OCI-LY7 (cell line): ENCODE data around the gene PCNA. TPM values are rescaled to one million over a fixed set of nuclear protein-coding genes. Genes with fewer than 3 reads are reported as not detected.

Source experiments
- BruUV-seq: library from RNA; stranded (reverse); fragments of 400-500 nt; replicated peaks from 2 replicates; lab custom pipeline; 2021; lab: Mats Ljungman, UMichigan
- CTCF ChIA-PET: fragments of 300-600 bp; sonication (Branson Sonifier 250); formaldehyde crosslinking; loops from one replicate; lab custom pipeline; 2022; ENCODE audit warnings: antibody characterized with exemption; ENCODE audit not compliant: unreplicated experiment; lab: Charles Lee
- POLR2A ChIA-PET: fragments of 300-600 bp; sonication (Branson Sonifier 250); formaldehyde crosslinking; loops from one replicate; lab custom pipeline; 2022; ENCODE audit warnings: antibody characterized with exemption; lab: Charles Lee
- DNase-seq: peaks from one replicate; pipeline ENCODE4 v3.0.0-alpha.2; 2015; ENCODE audit warnings: low spot score
- H2AFZ ChIP-seq: fragments of 200-600 bp; sonication (generic), shearing (Covaris generic); 2 replicates; pipeline ENCODE4 v1.6.1; 2014; ENCODE audit warnings: mild to moderate bottlenecking, antibody characterized with exemption, low read length, moderate library complexity
- H3K27ac ChIP-seq: fragments of 200-600 bp; sonication (generic); 2 replicates; pipeline ENCODE4 v1.5.1; 2014; ENCODE audit warnings: mixed run types, low read depth, mild to moderate bottlenecking, moderate library complexity, low read length, inconsistent platforms; ENCODE audit not compliant: poor library complexity, severe bottlenecking
- H3K36me3 ChIP-seq: fragments of 200-600 bp; sonication (generic); 2 replicates; pipeline ENCODE4 v1.6.1; 2014; ENCODE audit warnings: mild to moderate bottlenecking, antibody characterized with exemption, low read length, moderate library complexity, mixed read lengths; ENCODE audit not compliant: insufficient read depth
- H3K4me1 ChIP-seq: fragments of 200-600 bp; sonication (generic); 2 replicates; pipeline ENCODE4 v1.5.1; 2014; ENCODE audit warnings: mild to moderate bottlenecking, low read length; ENCODE audit not compliant: insufficient read depth, poor library complexity, severe bottlenecking
- H3K4me2 ChIP-seq: fragments of 200-600 bp; sonication (generic); 2 replicates; pipeline ENCODE4 v1.6.1; 2014; ENCODE audit warnings: mild to moderate bottlenecking, low read length
- H3K4me3 ChIP-seq: fragments of 200-600 bp; sonication (generic); 2 replicates; pipeline ENCODE4 v1.5.1; 2014; ENCODE audit warnings: mild to moderate bottlenecking, low read depth, low read length; ENCODE audit not compliant: poor library complexity, severe bottlenecking
- H3K79me2 ChIP-seq: fragments of 200-600 bp; sonication (generic); 2 replicates; pipeline ENCODE4 v1.6.1; 2016; ENCODE audit warnings: low read depth, mild to moderate bottlenecking, low read length, moderate library complexity, mixed read lengths; ENCODE audit not compliant: insufficient read depth
- H3K9me2 ChIP-seq: fragments of 200-600 bp; sonication (generic); 2 replicates; pipeline ENCODE4 v1.6.1; 2016; ENCODE audit warnings: mild to moderate bottlenecking, low read length, mixed read lengths; ENCODE audit not compliant: insufficient read depth
- H3K9me3 ChIP-seq: fragments of 200-600 bp; sonication (generic); 2 replicates; pipeline ENCODE4 v1.6.1; 2014; ENCODE audit warnings: mild to moderate bottlenecking, mixed run types, low read length, mixed read lengths
- H4K20me1 ChIP-seq: fragments of 200-600 bp; sonication (generic); 2 replicates; pipeline ENCODE4 v1.6.1; 2014; ENCODE audit warnings: mild to moderate bottlenecking, antibody characterized with exemption, low read length, moderate library complexity, mixed read lengths; ENCODE audit not compliant: insufficient read depth
- EZH2phosphoT487 ChIP-seq: fragments of 200-600 bp; sonication (generic); IDR thresholded peaks from 2 replicates; pipeline ENCODE4 v1.6.1; 2018; ENCODE audit warnings: low read depth, borderline replicate concordance, mild to moderate bottlenecking, mixed run types, antibody characterized with exemption, low read length, moderate library complexity, mixed read lengths
- intact Hi-C: fragments of 100-400 bp; cut with micrococcal nuclease; formaldehyde crosslinking; loops from one replicate; pipeline ENCODE4 v1.10.0; 2022; ENCODE audit not compliant: unreplicated experiment
- total RNA-seq, 2 experiments: library from RNA; depleted of rRNA in 1 of 2; stranded (reverse); fragments of >200 nt in 1 of 2; shearing (Covaris generic) in 1 of 2; gene quantifications; 2 replicates each; pipeline ENCODE4 v1.2.3, GENCODE V29; 2014 to 2022
- TF ChIP-seq, protein P1 (sequence below): fragments of 200-600 bp; sonication (generic); conservative IDR thresholded peaks from 2 replicates; pipeline ENCODE4 v1.5.1; 2014; ENCODE audit warnings: mild to moderate bottlenecking, antibody characterized with exemption, low read length, moderate library complexity, mixed read lengths

PCNA gene
- total RNA-seq, 2 experiments from 2014 or later = 470 to 567 TPM

GRCh38 chr20:5155404-5155803 lies 35.6 kb upstream of the PCNA start:
- TF ChIP-seq, protein P1, sequence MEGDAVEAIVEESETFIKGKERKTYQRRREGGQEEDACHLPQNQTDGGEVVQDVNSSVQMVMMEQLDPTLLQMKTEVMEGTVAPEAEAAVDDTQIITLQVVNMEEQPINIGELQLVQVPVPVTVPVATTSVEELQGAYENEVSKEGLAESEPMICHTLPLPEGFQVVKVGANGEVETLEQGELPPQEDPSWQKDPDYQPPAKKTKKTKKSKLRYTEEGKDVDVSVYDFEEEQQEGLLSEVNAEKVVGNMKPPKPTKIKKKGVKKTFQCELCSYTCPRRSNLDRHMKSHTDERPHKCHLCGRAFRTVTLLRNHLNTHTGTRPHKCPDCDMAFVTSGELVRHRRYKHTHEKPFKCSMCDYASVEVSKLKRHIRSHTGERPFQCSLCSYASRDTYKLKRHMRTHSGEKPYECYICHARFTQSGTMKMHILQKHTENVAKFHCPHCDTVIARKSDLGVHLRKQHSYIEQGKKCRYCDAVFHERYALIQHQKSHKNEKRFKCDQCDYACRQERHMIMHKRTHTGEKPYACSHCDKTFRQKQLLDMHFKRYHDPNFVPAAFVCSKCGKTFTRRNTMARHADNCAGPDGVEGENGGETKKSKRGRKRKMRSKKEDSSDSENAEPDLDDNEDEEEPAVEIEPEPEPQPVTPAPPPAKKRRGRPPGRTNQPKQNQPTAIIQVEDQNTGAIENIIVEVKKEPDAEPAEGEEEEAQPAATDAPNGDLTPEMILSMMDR = no peak
- no peak for TF ChIP-seq EZH2phosphoT487
- BruUV-seq = no TSS peak
- intact Hi-C loops = no loop called here
- H3K27ac ChIP-seq = no peak overlapping the region
- H3K9me3 ChIP-seq = no peaks in the 10 kb centered on the region
- H3K9me2 ChIP-seq = no peaks in the 10 kb centered on the region
- no peak overlapping the region for H2AFZ ChIP-seq
- H3K4me2 ChIP-seq = no peak overlapping the region
- no peak for DNase-seq
- no peak overlapping the region for H3K4me3 ChIP-seq
- ChIA-PET CTCF (no interaction called here), POLR2A (interaction anchor here (0.9 to 1.5 kb wide), 5 partner anchors 11 to 38 kb away, joined by 3 to 5 read pairs (median 3); partner anchors contain the start of gene CDS2)
- peaks cover 14% of the 10 kb centered on the region for H3K4me1 ChIP-seq
- peaks cover 10% of the 10 kb centered on the region; the same call in 1 of the 2 replicates for H3K79me2 ChIP-seq
- H4K20me1 ChIP-seq = no peaks in the 10 kb centered on the region
- H3K36me3 ChIP-seq = 0 out of 2 replicates have a peak, but pooled peaks cover 9% of the 10 kb centered on the region

- Histone ChIP-seq H2AFZ (no peak overlapping the region), H3K4me2 (no peak overlapping the region), H3K4me1 (peaks cover 7% of the 10 kb centered on the region), H3K36me3 (0 out of 2 replicates have a peak, but pooled peaks cover 7% of the 10 kb centered on the region), H3K79me2 (peaks cover 16% of the 10 kb centered on the region; the same call in 1 of the 2 replicates), H4K20me1 (no peaks in the 10 kb centered on the region), H3K9me2 (no peaks in the 10 kb centered on the region), H3K27ac (no peak overlapping the region), H3K9me3 (no peaks in the 10 kb centered on the region), H3K4me3 (no peak overlapping the region)
- TF ChIP-seq, protein P1 = no peak
- no peak for TF ChIP-seq EZH2phosphoT487
- BruUV-seq = no TSS peak
- DNase-seq = no peak
- ChIA-PET POLR2A (interaction anchor here (1.4 kb wide), 1 partner anchor 12 kb away, joined by 5 read pairs; no protein-coding TSS in a partner anchor), CTCF (no interaction called here)
- intact Hi-C loops = no loop called here
These were observed 34.8 kb upstream of the PCNA start for GRCh38 chr20:5154543-5154925.
